Esophagus squamous epithelium (tissue), 4 donors: Measurements from ENCODE around the gene LIPE.

ENCODE experiments used
- POLR2A ChIP-seq, 4 donors: fragments of 450-650 bp; IDR thresholded peaks; one replicate each; pipeline ENCODE4 v1.6.1; 2017; ENCODE audit warnings: antibody characterized with exemption in 4 of 4, mild to moderate bottlenecking in 4 of 4, moderate library complexity in 3 of 4
- TF ChIP-seq, protein P1 (sequence below), 6 experiments: fragments of 450-650 bp in 4 of 6; fragments of 200-600 bp in 2 of 6; sonication (generic) in 2 of 6; IDR thresholded peaks; one replicate each; pipeline ENCODE4 v1.5.1; 2016 to 2019; ENCODE audit warnings: antibody characterized with exemption in 6 of 6, mild to moderate bottlenecking in 4 of 6, moderate library complexity in 4 of 6

DNA sequence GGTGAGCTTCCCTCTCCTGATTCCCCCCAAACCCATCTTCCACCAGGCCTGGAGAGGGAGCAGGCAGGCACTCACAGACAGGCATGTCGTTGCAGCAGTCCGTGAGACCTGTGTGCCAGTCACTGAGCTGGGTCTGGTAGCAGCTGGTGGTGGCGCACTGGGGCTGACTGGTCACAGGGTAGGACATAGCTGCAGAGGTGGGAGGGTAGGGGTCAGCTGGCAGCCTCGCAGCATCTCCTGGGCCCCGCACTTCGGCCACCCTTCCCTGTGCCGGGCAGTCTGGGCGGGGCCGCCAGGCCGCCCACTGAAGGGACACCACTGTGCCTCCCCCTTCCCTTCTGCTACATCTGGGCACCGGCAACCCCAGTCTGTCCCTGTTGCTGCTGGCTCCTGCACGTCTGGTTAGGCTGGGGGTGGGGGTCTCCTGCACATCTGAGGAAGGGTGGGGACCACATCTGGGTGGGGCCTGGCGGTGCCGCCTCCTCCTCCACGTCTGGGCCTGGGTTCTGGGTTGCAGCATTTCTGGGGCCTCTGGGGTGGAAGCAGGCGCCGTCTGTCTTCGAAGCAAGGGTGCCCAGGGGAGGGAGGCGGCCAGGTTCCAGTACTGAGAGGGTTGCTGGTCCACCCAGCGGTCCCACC lies 38.2 kb downstream of the LIPE start:
- TF ChIP-seq, protein P1, sequence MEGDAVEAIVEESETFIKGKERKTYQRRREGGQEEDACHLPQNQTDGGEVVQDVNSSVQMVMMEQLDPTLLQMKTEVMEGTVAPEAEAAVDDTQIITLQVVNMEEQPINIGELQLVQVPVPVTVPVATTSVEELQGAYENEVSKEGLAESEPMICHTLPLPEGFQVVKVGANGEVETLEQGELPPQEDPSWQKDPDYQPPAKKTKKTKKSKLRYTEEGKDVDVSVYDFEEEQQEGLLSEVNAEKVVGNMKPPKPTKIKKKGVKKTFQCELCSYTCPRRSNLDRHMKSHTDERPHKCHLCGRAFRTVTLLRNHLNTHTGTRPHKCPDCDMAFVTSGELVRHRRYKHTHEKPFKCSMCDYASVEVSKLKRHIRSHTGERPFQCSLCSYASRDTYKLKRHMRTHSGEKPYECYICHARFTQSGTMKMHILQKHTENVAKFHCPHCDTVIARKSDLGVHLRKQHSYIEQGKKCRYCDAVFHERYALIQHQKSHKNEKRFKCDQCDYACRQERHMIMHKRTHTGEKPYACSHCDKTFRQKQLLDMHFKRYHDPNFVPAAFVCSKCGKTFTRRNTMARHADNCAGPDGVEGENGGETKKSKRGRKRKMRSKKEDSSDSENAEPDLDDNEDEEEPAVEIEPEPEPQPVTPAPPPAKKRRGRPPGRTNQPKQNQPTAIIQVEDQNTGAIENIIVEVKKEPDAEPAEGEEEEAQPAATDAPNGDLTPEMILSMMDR (IDR thresholded peaks at IDR 0.05): no peak
- TF ChIP-seq POLR2A (IDR thresholded peaks at IDR 0.05): no peak
